ENCODE data around the gene DPH3. TPM values are rescaled to one million over a fixed set of nuclear protein-coding genes. Genes with fewer than 3 reads are reported as not detected.

Gene DPH3
- polyA plus RNA-seq, 1 of the 3 experiments (the other 2 are of a cell fraction), result 8.5 TPM

DNA sequence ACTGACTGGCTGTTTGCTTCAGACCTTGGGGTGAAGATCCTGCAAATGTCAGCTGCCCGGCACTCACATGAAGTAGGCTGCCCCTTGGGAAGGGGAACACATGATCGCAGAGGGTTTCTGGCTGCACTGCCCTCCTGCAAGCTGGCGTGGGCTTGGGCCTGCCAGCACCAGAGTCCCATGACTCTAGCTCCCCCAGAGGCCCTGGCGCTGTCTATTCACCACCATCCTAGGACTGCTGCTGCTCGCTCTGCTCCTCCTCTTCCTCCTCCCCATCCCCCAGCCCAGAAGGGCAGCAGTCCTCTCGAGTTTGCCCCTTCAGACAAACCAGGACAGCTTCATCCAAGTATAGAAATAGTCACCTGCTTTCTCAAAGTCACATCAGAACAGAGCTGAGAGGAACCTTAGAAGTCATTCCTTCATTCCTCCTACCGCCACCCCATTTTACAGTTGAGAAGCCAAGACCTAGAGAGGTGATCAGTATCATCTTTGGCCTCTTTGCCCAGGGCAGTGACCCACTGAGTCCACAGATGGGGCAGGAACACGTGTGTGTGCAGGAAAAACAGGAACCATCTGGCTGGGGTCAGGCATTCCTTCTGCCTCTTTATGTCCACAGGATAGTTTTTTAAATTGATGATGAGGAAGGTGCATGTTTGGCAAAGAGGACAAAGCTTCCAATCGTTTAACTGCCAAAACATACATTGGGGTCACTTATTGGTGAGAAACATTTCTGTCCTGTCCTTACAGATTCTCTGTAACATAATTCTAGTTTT is 13.2 kb downstream of the DPH3 start:
- Histone ChIP-seq H3K9ac (no peak overlapping the region), H2AFZ (ENCODE audit: low read depth) (no peak overlapping the region), H3K4me1 (ENCODE audit: control insufficient read depth in 1 of 2, insufficient read depth in 2 of 2, low read depth in 1 of 2, low read length in 1 of 2) (peaks cover 0 to 4% of the 10 kb centered on the region in 2 experiments; a peak in 1 of 4 replicates), H3F3A (replicated peaks; ENCODE audit: insufficient read depth) (no peaks in the 10 kb centered on the region), H3K36me3 (replicated peaks in 1 of 2; ENCODE audit: control insufficient read depth in 1 of 2, insufficient read depth in 2 of 2, low read length in 1 of 2) (peaks cover 0 to 2% of the 10 kb centered on the region in 2 experiments), H3K9me3 (no peaks in the 10 kb centered on the region), H3K79me2 (ENCODE audit: insufficient read depth) (no peaks in the 10 kb centered on the region), H3K4me2 (no peak overlapping the region), H3K27me3 (ENCODE audit: insufficient read depth) (no peaks in the 10 kb centered on the region), H3K4me3 (ENCODE audit: low read depth in 2 of 2, low read length in 1 of 2) (no peak overlapping the region), H4K20me1 (ENCODE audit: insufficient read depth) (no peaks in the 10 kb centered on the region), H3K9me2 (no peaks in the 10 kb centered on the region), H3K27ac (ENCODE audit: low read depth in 2 of 2, low read length in 1 of 2) (no peak overlapping the region)
- no peak for DNase-seq
- POLR2A ChIA-PET, result no interaction called here
- WGBS (ENCODE audit: low lambda C conversion rate), result 76% methylated on average over 6 of the region's 9 CpGs
- CTCF ChIA-PET, result interaction anchor here (1.1 to 2.3 kb wide), 4 partner anchors 9 to 203 kb away, joined by 3 to 7 read pairs (median 4); partner anchors contain the start of gene DPH3
- TF ChIP-seq RAD21 (IDR thresholded peaks at IDR 0.05; ENCODE audit: low read length) (no peak), GABPA (IDR thresholded peaks at IDR 0.05; ENCODE audit: low read depth) (no peak), RCOR1 (IDR thresholded peaks at IDR 0.05; ENCODE audit: low read length) (no peak), ELF1 (IDR thresholded peaks at IDR 0.05) (no peak), JUND (IDR thresholded peaks at IDR 0.05) (no peak), TAF1 (IDR thresholded peaks at IDR 0.05; ENCODE audit: borderline replicate concordance, low read depth, low read length) (no peak), MEF2A (IDR thresholded peaks at IDR 0.05; ENCODE audit: borderline replicate concordance, low read depth) (no peak), CHD2 (IDR thresholded peaks at IDR 0.05; ENCODE audit: low read length, partially characterized antibody) (no peak), SMC3 (IDR thresholded peaks at IDR 0.05; ENCODE audit: low read depth, low read length) (no peak), FOXM1 (IDR thresholded peaks at IDR 0.05; ENCODE audit: low read depth) (no peak), NRF1 (IDR thresholded peaks at IDR 0.05; ENCODE audit: low read depth, low read length) (no peak), FOXJ3 (CRISPR knock-in tag; IDR thresholded peaks at IDR 0.05) (no peak)
- TF ChIP-seq, protein P1, sequence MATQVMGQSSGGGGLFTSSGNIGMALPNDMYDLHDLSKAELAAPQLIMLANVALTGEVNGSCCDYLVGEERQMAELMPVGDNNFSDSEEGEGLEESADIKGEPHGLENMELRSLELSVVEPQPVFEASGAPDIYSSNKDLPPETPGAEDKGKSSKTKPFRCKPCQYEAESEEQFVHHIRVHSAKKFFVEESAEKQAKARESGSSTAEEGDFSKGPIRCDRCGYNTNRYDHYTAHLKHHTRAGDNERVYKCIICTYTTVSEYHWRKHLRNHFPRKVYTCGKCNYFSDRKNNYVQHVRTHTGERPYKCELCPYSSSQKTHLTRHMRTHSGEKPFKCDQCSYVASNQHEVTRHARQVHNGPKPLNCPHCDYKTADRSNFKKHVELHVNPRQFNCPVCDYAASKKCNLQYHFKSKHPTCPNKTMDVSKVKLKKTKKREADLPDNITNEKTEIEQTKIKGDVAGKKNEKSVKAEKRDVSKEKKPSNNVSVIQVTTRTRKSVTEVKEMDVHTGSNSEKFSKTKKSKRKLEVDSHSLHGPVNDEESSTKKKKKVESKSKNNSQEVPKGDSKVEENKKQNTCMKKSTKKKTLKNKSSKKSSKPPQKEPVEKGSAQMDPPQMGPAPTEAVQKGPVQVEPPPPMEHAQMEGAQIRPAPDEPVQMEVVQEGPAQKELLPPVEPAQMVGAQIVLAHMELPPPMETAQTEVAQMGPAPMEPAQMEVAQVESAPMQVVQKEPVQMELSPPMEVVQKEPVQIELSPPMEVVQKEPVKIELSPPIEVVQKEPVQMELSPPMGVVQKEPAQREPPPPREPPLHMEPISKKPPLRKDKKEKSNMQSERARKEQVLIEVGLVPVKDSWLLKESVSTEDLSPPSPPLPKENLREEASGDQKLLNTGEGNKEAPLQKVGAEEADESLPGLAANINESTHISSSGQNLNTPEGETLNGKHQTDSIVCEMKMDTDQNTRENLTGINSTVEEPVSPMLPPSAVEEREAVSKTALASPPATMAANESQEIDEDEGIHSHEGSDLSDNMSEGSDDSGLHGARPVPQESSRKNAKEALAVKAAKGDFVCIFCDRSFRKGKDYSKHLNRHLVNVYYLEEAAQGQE (IDR thresholded peaks at IDR 0.05; ENCODE audit: low read depth, low read length), result no peak

DNA sequence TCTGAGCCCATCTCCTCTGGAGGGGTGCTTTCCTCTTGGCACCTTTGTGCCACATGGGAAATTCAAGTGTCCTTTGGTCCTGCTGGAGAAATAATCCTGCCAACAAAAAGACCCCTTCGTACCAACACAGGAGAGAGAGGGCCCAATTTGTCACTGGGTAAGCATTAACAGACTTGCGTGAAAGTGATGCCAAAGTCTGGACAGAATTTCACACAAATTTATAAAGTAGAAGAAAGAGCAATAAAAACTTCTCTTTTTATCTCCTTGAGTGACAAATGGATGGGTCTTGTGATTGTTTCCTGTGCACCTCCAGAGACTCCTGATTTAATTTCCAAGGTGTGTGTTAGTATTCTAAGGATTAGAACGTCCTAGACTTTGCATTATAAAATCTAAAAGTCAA is 14.9 kb downstream of the DPH3 start:
- Histone ChIP-seq H3K4me1 (ENCODE audit: control insufficient read depth in 1 of 2, insufficient read depth in 2 of 2, low read depth in 1 of 2, low read length in 1 of 2) (peaks cover 0 to 4% of the 10 kb centered on the region in 2 experiments; a peak in 1 of 4 replicates), H3F3A (replicated peaks; ENCODE audit: insufficient read depth) (no peaks in the 10 kb centered on the region), H3K79me2 (ENCODE audit: insufficient read depth) (no peaks in the 10 kb centered on the region), H3K9me3 (no peaks in the 10 kb centered on the region), H4K20me1 (ENCODE audit: insufficient read depth) (no peaks in the 10 kb centered on the region), H3K36me3 (replicated peaks in 1 of 2; ENCODE audit: control insufficient read depth in 1 of 2, insufficient read depth in 2 of 2, low read length in 1 of 2) (no peaks in the 10 kb centered on the region), H3K27ac (ENCODE audit: low read depth in 2 of 2, low read length in 1 of 2) (no peak overlapping the region), H3K9ac (no peak overlapping the region), H2AFZ (ENCODE audit: low read depth) (no peak overlapping the region), H3K9me2 (no peaks in the 10 kb centered on the region), H3K4me2 (no peak overlapping the region), H3K4me3 (ENCODE audit: low read depth in 2 of 2, low read length in 1 of 2) (no peak overlapping the region), H3K27me3 (ENCODE audit: insufficient read depth) (no peaks in the 10 kb centered on the region)
- 84% methylated on average over 3 of the region's 3 CpGs for WGBS (ENCODE audit: low lambda C conversion rate)
- ChIA-PET CTCF (no interaction called here), POLR2A (no interaction called here)
- DNase-seq, result no peak
- TF ChIP-seq GABPA (IDR thresholded peaks at IDR 0.05; ENCODE audit: low read depth), result no peak
- TF ChIP-seq RXRA (IDR thresholded peaks at IDR 0.05; ENCODE audit: borderline replicate concordance, low read depth), result no peak
- no peak for TF ChIP-seq SIN3A (IDR thresholded peaks at IDR 0.05; ENCODE audit: borderline replicate concordance, low read depth, low read length)
- TF ChIP-seq, protein P2, sequence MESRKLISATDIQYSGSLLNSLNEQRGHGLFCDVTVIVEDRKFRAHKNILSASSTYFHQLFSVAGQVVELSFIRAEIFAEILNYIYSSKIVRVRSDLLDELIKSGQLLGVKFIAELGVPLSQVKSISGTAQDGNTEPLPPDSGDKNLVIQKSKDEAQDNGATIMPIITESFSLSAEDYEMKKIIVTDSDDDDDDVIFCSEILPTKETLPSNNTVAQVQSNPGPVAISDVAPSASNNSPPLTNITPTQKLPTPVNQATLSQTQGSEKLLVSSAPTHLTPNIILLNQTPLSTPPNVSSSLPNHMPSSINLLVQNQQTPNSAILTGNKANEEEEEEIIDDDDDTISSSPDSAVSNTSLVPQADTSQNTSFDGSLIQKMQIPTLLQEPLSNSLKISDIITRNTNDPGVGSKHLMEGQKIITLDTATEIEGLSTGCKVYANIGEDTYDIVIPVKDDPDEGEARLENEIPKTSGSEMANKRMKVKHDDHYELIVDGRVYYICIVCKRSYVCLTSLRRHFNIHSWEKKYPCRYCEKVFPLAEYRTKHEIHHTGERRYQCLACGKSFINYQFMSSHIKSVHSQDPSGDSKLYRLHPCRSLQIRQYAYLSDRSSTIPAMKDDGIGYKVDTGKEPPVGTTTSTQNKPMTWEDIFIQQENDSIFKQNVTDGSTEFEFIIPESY (IDR thresholded peaks at IDR 0.05; ENCODE audit: borderline replicate concordance, low read depth), result no peak
- TF ChIP-seq NFIC (IDR thresholded peaks at IDR 0.05; ENCODE audit: borderline replicate concordance), result no peak
- no peak for TF ChIP-seq EZH2phosphoT487 (IDR thresholded peaks at IDR 0.05; ENCODE audit: borderline replicate concordance, low read depth)
- TF ChIP-seq FOSL2 (IDR thresholded peaks at IDR 0.05; ENCODE audit: borderline replicate concordance, low read depth), result no peak
- TF ChIP-seq YY1 (IDR thresholded peaks at IDR 0.05; ENCODE audit: low read depth), result no peak

All from SK-N-SH (cell line).